Spleen (tissue), 11 donors: ENCODE results near the gene BAIAP2L1. TPM values are rescaled to one million over a fixed set of nuclear protein-coding genes. Genes with fewer than 3 reads are reported as not detected.

ENCODE experiments used
- DNase-seq: peaks from one replicate; pipeline ENCODE4 v3.0.0-alpha.2; 2020
- H3K27ac ChIP-seq, 8 donors: fragments of 200-600 bp; sonication (generic) in 7 of 8; 1 replicate in 4 of 8; 2 replicates in 4 of 8; pipeline versions ENCODE4 v1.5.0 to v1.8.0; 2016 to 2021; ENCODE audit warnings: inconsistent platforms in 4 of 8, mild to moderate bottlenecking in 4 of 8, moderate library complexity in 1 of 8
- H3K27me3 ChIP-seq, 7 donors: fragments of 200-600 bp; sonication (generic) in 6 of 7; replicated peaks in 1 of 7; 1 replicate in 4 of 7; 2 replicates in 3 of 7; pipeline versions ENCODE4 v1.5.0 to v1.8.0; 2016 to 2021; ENCODE audit warnings: inconsistent platforms in 3 of 7, mild to moderate bottlenecking in 1 of 7
- H3K36me3 ChIP-seq, 6 donors: fragments of 200-600 bp; sonication (generic) in 5 of 6; 1 replicate in 4 of 6; 2 replicates in 2 of 6; pipeline versions ENCODE4 v1.5.0 to v1.8.0; 2016 to 2021; ENCODE audit warnings: inconsistent platforms in 2 of 6
- H3K4me1 ChIP-seq, 6 donors: fragments of 200-600 bp; sonication (generic) in 5 of 6; 1 replicate in 3 of 6; 2 replicates in 3 of 6; pipeline versions ENCODE4 v1.5.0 to v1.8.0; 2016 to 2021; ENCODE audit warnings: inconsistent platforms in 3 of 6
- H3K4me3 ChIP-seq, 8 donors: fragments of 200-600 bp; sonication (generic) in 7 of 8; 1 replicate in 4 of 8; 2 replicates in 4 of 8; pipeline versions ENCODE4 v1.5.0 to v1.8.0; 2016 to 2021; ENCODE audit warnings: inconsistent platforms in 4 of 8, mild to moderate bottlenecking in 4 of 8, moderate library complexity in 2 of 8
- H3K9me3 ChIP-seq, 8 donors: fragments of 200-600 bp; sonication (generic) in 7 of 8; 1 replicate in 4 of 8; 2 replicates in 4 of 8; pipeline versions ENCODE4 v1.5.0 to v1.8.0; 2016 to 2021; ENCODE audit warnings: inconsistent platforms in 4 of 8
- CTCF ChIP-seq, 11 experiments: fragments of 200-600 bp in 7 of 11; fragments of 450-650 bp in 4 of 11; sonication (generic) in 4 of 11; IDR thresholded peaks in 8 of 11; conservative IDR thresholded peaks in 3 of 11; 1 replicate in 7 of 11; 2 replicates in 4 of 11; pipeline versions ENCODE4 v1.4.0 to v1.8.0; 2016 to 2021; ENCODE audit warnings: antibody characterized with exemption in 11 of 11, inconsistent platforms in 4 of 11, mild to moderate bottlenecking in 1 of 11
- POLR2A ChIP-seq, 3 donors: fragments of 450-650 bp; IDR thresholded peaks; one replicate each; pipeline ENCODE4 v1.5.1; 2017; ENCODE audit warnings: antibody characterized with exemption in 3 of 3, mild to moderate bottlenecking in 1 of 3
- POLR2AphosphoS5 ChIP-seq, 3 donors: sonication (generic); formaldehyde crosslinking; IDR thresholded peaks; one replicate each; pipeline ENCODE4 v1.5.1; 2017; ENCODE audit warnings: antibody characterized with exemption in 3 of 3
- WGBS, 5 donors: extraction: QIAGEN DNeasy Blood & Tissue Kit in 3 of 5; methylation state at CpG; one replicate each; pipeline versions ENCODE4 v1.1.5 to v1.1.7; 2013 to 2018; 5-methylcytosine and 5-hydroxymethylcytosine counted together
- intact Hi-C: fragments of 100-400 bp; cut with DNase I; formaldehyde crosslinking; loops from one replicate; pipeline ENCODE4 v1.15.0; 2023; ENCODE audit warnings: low total_unique reads
- polyA plus RNA-seq, 3 donors: library from polyadenylated mRNA; stranded (reverse); fragments of 200-250 nt; gene quantifications; one replicate each; pipeline ENCODE4 v1.2.1, GENCODE V29; 2013
- total RNA-seq, 7 donors: library from RNA; depleted of rRNA in 3 of 7; stranded (reverse); fragments of >200 nt in 3 of 7; fragmentation: NEBNext Ultra II Directional in 4 of 7; extraction: Animal tissue kit (Norgen Biotek cat#: 25700) in 4 of 7; gene quantifications; one replicate each; pipeline versions ENCODE4 v1.1.0 to v1.2.1, GENCODE V29; 2016 to 2021
- donor health status: healthy with polysubstance abuse.
- donor health status: DM: no; HTN: no; CAD: no; lungs with moderate emphysema.
- donor health status: DM: no; HTN: no; CAD: no.
- donor health status: Bipolar disorder and iron deficiency.
- donor health status: healthy.
- donor health status: DM: no; HTN: no; CAD: no.
- donor health status: DM: yes; HTN: yes; CAD: no.

The BAIAP2L1 gene
- total and polyA plus RNA-seq, 10 donors: 0.72 to 2.6 (median 1.5) TPM

- no peak for DNase-seq
- intact Hi-C loops: no loop called here
- Histone ChIP-seq H3K4me3 (no peak overlapping the region), H3K9me3 (no peaks in the 10 kb centered on the region), H3K4me1 (no peaks in the 10 kb centered on the region), H3K36me3 (peaks cover 2 to 69% (median 18%) of the 10 kb centered on the region in 6 donors), H3K27ac (no peak overlapping the region), H3K27me3 (no peaks in the 10 kb centered on the region)
- WGBS, 5 donors: 77 to 93% (median 90%) methylated on average over 14 to 15 of the region's 15 CpGs
- TF ChIP-seq CTCF (IDR thresholded peaks at IDR 0.05 in 8 of 11, conservative IDR thresholded peaks at IDR 0.05 in 3 of 11) (no peak), POLR2AphosphoS5 (IDR thresholded peaks at IDR 0.05) (peak in 1 of 3 donors; percentile 46), POLR2A (IDR thresholded peaks at IDR 0.05) (no peak)
Observed at GRCh38 chr7:98303906-98304305, 97.0 kb downstream of the BAIAP2L1 start.

GRCh38 chr7:98303176-98303865 lies 97.6 kb downstream of the BAIAP2L1 start:
- TF ChIP-seq CTCF (IDR thresholded peaks at IDR 0.05 in 8 of 11, conservative IDR thresholded peaks at IDR 0.05 in 3 of 11) (no peak), POLR2AphosphoS5 (IDR thresholded peaks at IDR 0.05) (peak in 1 of 3 donors; percentile 54), POLR2A (IDR thresholded peaks at IDR 0.05) (no peak)
- Histone ChIP-seq H3K27me3 (no peaks in the 10 kb centered on the region), H3K4me3 (no peak overlapping the region), H3K9me3 (no peaks in the 10 kb centered on the region), H3K4me1 (no peaks in the 10 kb centered on the region), H3K27ac (no peak overlapping the region), H3K36me3 (peaks cover 2 to 63% (median 16%) of the 10 kb centered on the region in 6 donors)
- 89 to 93% (median 92%) methylated on average over 19 of the region's 19 CpGs for WGBS, 5 donors
- no peak for DNase-seq
- intact Hi-C loops: no loop called here

- TF ChIP-seq CTCF (IDR thresholded peaks at IDR 0.05 in 8 of 11, conservative IDR thresholded peaks at IDR 0.05 in 3 of 11) (no peak), POLR2AphosphoS5 (IDR thresholded peaks at IDR 0.05) (peak in 1 of 3 donors; percentile 52), POLR2A (IDR thresholded peaks at IDR 0.05) (no peak)
- 86 to 94% (median 92%) methylated on average over 20 to 22 of the region's 22 CpGs for WGBS, 5 donors
- Histone ChIP-seq H3K27ac (no peak overlapping the region), H3K9me3 (no peaks in the 10 kb centered on the region), H3K36me3 (peaks cover 0 to 61% (median 6%) of the 10 kb centered on the region in 6 donors), H3K4me1 (no peaks in the 10 kb centered on the region), H3K27me3 (no peaks in the 10 kb centered on the region), H3K4me3 (no peak overlapping the region)
- DNase-seq: no peak
- intact Hi-C loops: no loop called here
Observed at GRCh38 chr7:98301693-98302470, 99.0 kb downstream of the BAIAP2L1 start.
